Right lobe of liver (tissue), 6 donors: ENCODE measurements around the gene AMZ2. TPM values are rescaled to one million over a fixed set of nuclear protein-coding genes. Genes with fewer than 3 reads are reported as not detected.

ENCODE experiments used
- ATAC-seq, 4 donors: fragments of 200-7000 bp; cut with Tn5 transposase; one replicate each; pipeline ENCODE4 v1.9.1; 2020; ENCODE audit warnings: mild to moderate bottlenecking in 4 of 4, moderate library complexity in 4 of 4
- DNase-seq, 3 donors: peaks; one replicate each; pipeline ENCODE4 v3.0.0-alpha.2; 2020
- H3K27ac ChIP-seq, 3 donors: fragments of 200-600 bp; one replicate each; pipeline ENCODE4 v1.8.0; 2022
- H3K27me3 ChIP-seq, 2 donors: fragments of 200-600 bp; one replicate each; pipeline ENCODE4 v1.8.0; 2022
- H3K36me3 ChIP-seq, 4 donors: fragments of 200-600 bp; sonication (generic) in 1 of 4; one replicate each; pipeline versions ENCODE4 v1.5.1 to v1.8.0; 2017 to 2022; ENCODE audit warnings: control low read depth in 1 of 4
- H3K4me1 ChIP-seq, 4 donors: fragments of 200-600 bp; sonication (generic) in 1 of 4; one replicate each; pipeline versions ENCODE4 v1.5.1 to v1.8.0; 2017 to 2022; ENCODE audit warnings: control low read depth in 1 of 4
- H3K4me3 ChIP-seq, 3 donors: fragments of 200-600 bp; one replicate each; pipeline ENCODE4 v1.8.0; 2022
- H3K9me3 ChIP-seq, 4 donors: fragments of 200-600 bp; sonication (generic) in 1 of 4; one replicate each; pipeline versions ENCODE4 v1.5.1 to v1.8.0; 2017 to 2022; ENCODE audit warnings: control low read depth in 1 of 4
- POLR2A ChIP-seq: fragments of 450-650 bp; IDR thresholded peaks from one replicate; pipeline ENCODE4 v1.6.1; 2017; ENCODE audit warnings: antibody characterized with exemption, mild to moderate bottlenecking
- WGBS: methylation state at CpG from one replicate; pipeline ENCODE4 v1.1.6; 2018; ENCODE audit warnings: low coverage, low lambda C conversion rate; ENCODE audit not compliant: insufficient coverage; ENCODE audit errors: missing lambda C conversion rate; 5-methylcytosine and 5-hydroxymethylcytosine counted together
- intact Hi-C, 2 donors: fragments of 100-400 bp; cut with DNase I; formaldehyde crosslinking; loops; one replicate each; pipeline versions ENCODE4 v1.11.2 to v1.14.1; 2022
- total RNA-seq, 6 experiments: library from RNA; depleted of rRNA in 2 of 6; stranded (reverse); fragments of >200 nt in 2 of 6; fragmentation: NEBNext Ultra II Directional in 3 of 6; extraction: Animal tissue kit (Norgen Biotek cat#: 25700) in 3 of 6; gene quantifications; one replicate each; pipeline versions ENCODE4 v1.1.0 to v1.2.4, GENCODE V29; 2016 to 2023
- TF ChIP-seq, protein P1 (sequence below), 4 donors: fragments of 200-600 bp in 3 of 4; fragments of 450-650 bp in 1 of 4; IDR thresholded peaks; one replicate each; pipeline versions ENCODE4 v1.5.1 to v1.8.0; 2016 to 2022; ENCODE audit warnings: antibody characterized with exemption in 4 of 4, mild to moderate bottlenecking in 2 of 4
- donor health status: DM: no; HTN: yes; CAD: no.
- donor health status: DM: no; HTN: no; CAD: no.
- donor health status: DM: no; HTN: no; CAD: no.
- donor health status: DM: no; HTN: yes; CAD: no.
- donor health status: DM: no; HTN: yes; CAD: no.

AMZ2 gene
- total RNA-seq, 6 experiments from 2014 or later = 15.3 to 31.2 (median 18.2) TPM

DNA sequence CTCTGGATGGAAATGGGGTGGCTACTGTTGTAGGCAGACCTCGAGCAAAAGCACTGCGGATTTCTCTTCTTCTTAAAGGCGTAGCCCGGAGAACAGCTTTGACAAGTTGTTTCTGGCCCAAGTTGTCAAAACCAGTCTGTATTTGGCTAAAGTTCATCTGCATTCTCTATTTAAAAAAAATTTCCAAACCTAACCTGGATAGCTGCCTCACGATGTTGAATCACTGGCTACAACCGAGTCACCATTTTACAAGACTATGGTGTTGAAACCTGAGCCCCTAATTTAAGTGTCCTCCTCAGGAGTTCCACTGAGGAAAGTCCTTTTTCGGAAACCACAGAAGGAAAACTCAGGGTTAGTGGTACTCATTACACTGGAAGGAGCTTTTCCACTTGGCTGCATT lies 41.6 kb downstream of the AMZ2 start:
- H3K4me1 ChIP-seq = peaks cover 0 to 16% (median 2%) of the 10 kb centered on the region in 4 donors
- no peak for ATAC-seq
- no peaks in the 10 kb centered on the region for H3K36me3 ChIP-seq
- WGBS = 81% methylated on average over 5 of the region's 7 CpGs
- peaks cover 0 to 7% of the 10 kb centered on the region in 2 donors for H3K27me3 ChIP-seq
- TF ChIP-seq POLR2A = no peak
- TF ChIP-seq, protein P1, sequence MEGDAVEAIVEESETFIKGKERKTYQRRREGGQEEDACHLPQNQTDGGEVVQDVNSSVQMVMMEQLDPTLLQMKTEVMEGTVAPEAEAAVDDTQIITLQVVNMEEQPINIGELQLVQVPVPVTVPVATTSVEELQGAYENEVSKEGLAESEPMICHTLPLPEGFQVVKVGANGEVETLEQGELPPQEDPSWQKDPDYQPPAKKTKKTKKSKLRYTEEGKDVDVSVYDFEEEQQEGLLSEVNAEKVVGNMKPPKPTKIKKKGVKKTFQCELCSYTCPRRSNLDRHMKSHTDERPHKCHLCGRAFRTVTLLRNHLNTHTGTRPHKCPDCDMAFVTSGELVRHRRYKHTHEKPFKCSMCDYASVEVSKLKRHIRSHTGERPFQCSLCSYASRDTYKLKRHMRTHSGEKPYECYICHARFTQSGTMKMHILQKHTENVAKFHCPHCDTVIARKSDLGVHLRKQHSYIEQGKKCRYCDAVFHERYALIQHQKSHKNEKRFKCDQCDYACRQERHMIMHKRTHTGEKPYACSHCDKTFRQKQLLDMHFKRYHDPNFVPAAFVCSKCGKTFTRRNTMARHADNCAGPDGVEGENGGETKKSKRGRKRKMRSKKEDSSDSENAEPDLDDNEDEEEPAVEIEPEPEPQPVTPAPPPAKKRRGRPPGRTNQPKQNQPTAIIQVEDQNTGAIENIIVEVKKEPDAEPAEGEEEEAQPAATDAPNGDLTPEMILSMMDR (IDR thresholded peaks at IDR 0.05) = no peak
- intact Hi-C loops = no loop called here
- H3K9me3 ChIP-seq = no peaks in the 10 kb centered on the region
- no peak for DNase-seq
- H3K4me3 ChIP-seq = peak overlapping the region in 1 of 3 donors; percentile 60
- H3K27ac ChIP-seq = peak overlapping the region in 2 of 3 donors; percentile 60 to 76

DNA sequence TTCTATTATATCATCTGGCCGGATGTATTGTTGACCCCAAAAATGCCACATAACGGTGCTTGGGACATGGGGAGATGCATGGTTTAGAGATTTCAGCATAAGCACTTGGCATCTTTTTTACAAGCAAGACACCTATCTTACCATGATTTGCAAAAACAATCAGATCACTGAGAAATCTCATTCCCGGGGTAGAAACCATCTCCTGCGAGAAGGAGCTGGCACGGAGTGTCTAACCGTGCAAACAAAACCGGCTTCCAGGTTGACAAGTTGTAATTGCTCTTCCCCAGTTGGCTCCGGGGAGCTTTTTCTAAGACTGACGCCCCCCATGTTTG lies 42.1 kb downstream of the AMZ2 start:
- no peaks in the 10 kb centered on the region for H3K9me3 ChIP-seq
- TF ChIP-seq, protein P1 (IDR thresholded peaks at IDR 0.05) = no peak
- TF ChIP-seq POLR2A = no peak
- H3K27ac ChIP-seq = peak overlapping the region; percentile 60 to 76 (median 62)
- H3K36me3 ChIP-seq = no peaks in the 10 kb centered on the region
- ATAC-seq (no peak), DNase-seq (no peak)
- 25% methylated on average over 8 of the region's 9 CpGs for WGBS
- peaks cover 0 to 16% (median 2%) of the 10 kb centered on the region in 4 donors for H3K4me1 ChIP-seq
- peaks cover 0 to 7% of the 10 kb centered on the region in 2 donors for H3K27me3 ChIP-seq
- peak overlapping the region in 2 of 3 donors; percentile 57 to 60 for H3K4me3 ChIP-seq
- intact Hi-C loops = no loop called here

DNA sequence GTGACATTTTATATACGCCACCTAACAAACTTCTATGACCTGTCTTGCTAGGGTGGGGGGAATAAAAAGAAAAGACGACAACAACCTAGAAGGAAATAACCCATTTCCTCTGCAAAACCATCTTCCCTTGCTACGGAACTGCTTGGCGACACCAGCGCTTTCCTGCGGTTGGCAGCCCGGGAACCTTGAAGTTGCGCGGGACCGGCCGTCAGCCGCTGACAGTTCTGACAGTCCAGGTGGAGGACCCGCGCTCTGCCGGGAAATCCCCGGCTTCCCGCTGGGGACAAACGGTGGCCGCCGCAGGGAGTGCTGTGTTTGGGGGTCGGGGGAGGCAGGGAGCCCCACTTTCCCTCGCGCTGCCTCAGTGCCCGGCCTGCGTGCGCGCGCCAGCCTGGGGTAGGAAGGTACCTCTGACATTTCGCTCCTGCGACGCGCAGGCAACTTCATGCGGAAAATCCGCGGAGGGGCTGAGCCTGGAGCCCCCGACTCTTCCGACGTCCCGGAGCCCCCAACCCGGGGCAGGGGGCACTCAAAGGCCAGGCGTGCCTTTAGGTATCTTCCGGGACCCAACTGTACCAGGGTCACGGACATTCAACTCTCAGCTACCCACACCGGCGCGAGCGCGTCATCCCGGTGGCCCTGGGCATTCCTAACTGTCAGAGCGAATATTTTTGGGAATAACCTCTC lies 42.6 kb downstream of the AMZ2 start:
- peak overlapping the region; percentile 60 to 76 (median 62) for H3K27ac ChIP-seq
- ATAC-seq (peak; percentile 9 to 25 (median 14)), DNase-seq (peak; percentile 51 to 74 (median 56))
- H3K4me1 ChIP-seq = peaks cover 0 to 16% (median 2%) of the 10 kb centered on the region in 4 donors
- WGBS = 20% methylated on average over 14 of the region's 50 CpGs
- H3K27me3 ChIP-seq = peaks cover 0 to 7% of the 10 kb centered on the region in 2 donors
- TF ChIP-seq, protein P1 (IDR thresholded peaks at IDR 0.05) = no peak
- TF ChIP-seq POLR2A = no peak
- peak overlapping the region; percentile 56 to 60 (median 57) for H3K4me3 ChIP-seq
- H3K9me3 ChIP-seq = no peaks in the 10 kb centered on the region
- no peaks in the 10 kb centered on the region for H3K36me3 ChIP-seq
- intact Hi-C loops = no loop called here

DNA sequence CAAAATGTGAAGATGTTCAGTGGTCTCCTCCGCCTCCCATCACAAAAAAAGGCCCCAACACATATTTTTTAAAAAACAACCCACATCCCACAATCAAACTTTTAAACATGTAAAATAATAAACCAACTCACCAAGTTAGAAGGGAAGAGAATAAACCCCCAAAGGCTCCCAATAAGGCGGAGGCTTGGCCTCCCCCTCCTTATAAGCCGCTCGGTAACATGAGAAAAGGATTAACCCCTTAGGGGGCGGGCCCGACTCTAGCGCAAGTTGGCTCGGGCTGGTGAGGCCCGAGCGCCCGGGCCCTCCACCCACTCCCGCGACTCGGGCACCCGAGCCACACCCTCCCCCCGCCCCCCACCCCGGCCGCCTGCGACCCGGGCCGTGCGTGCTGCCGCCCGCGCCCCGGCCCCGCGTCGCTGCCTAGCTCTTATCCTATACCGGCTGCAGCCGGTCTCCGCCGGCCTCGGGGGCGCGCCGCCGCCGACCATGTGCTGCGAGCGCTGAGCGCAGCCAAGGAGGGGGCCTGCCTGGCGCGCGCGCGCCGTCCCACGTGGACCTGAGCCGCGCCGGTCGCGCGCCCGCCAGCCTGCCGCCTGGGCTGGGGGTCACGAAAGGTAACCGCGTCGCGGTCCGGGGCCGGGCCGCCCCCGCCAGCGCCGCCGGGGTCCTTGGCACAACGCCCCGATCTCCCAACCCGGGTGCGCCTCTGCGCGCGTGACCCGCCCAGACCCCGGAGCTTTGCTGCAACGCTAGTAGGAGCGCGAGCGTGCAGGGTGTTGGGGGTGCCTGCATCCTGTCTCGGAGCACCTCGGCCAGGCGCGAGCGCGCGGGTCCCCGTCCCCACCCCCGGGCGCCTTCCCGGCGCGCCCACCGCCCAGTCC lies 43.4 kb downstream of the AMZ2 start, which contains the start of the genes ARSG and SLC16A6:
TSS of gene ARSG (plus strand) at position 541 of the 881 bp plus-strand sequence. CDS start 15,999 bp downstream, outside the sequence.
TSS of gene SLC16A6 (minus strand) at position 173 of the 881 bp plus-strand sequence. CDS start 12,807 bp downstream, outside the sequence.
- peak within 1 kb of the TSS; percentile 60 to 76 (median 62) for H3K27ac ChIP-seq
- peaks cover 0 to 7% of the 10 kb centered on the region in 2 donors for H3K27me3 ChIP-seq
- ATAC-seq (peak; percentile 58 to 74 (median 64)), DNase-seq (peak; percentile 63 to 79 (median 76))
- intact Hi-C loops = no loop called here
- H3K4me1 ChIP-seq = peaks cover 0 to 16% (median 2%) of the 10 kb centered on the region in 4 donors
- H3K9me3 ChIP-seq = no peaks in the 10 kb centered on the region
- H3K4me3 ChIP-seq = peak within 1 kb of the TSS; percentile 56 to 60 (median 57)
- no peaks in the 10 kb centered on the region for H3K36me3 ChIP-seq
- under 1% methylated on average over 16 of the region's 96 CpGs for WGBS
- TF ChIP-seq, protein P1 (IDR thresholded peaks at IDR 0.05) = no peak
- TF ChIP-seq POLR2A = no peak
